ENCODE results near the gene GOLGA5. TPM values are rescaled to one million over a fixed set of nuclear protein-coding genes. Genes with fewer than 3 reads are reported as not detected.
A peak's percentile ranks its signal among the peaks of the same experiment; 100 is the strongest.
"Not testable (repeated sequence)": the region's sequence is repeated elsewhere in the genome, so short reads cannot be mapped to it uniquely, and the experiment has no call there.

Gene GOLGA5
- total RNA-seq, 1 donor from 2014 or later = 27.6 TPM

- H3K27me3 Mint-ChIP-seq = no peaks in the 10 kb centered on the region
- no peak overlapping the region for H3K27ac Mint-ChIP-seq
- no peaks in the 10 kb centered on the region for H3K36me3 Mint-ChIP-seq
- no peak overlapping the region for H3K4me3 Mint-ChIP-seq
- DNase-seq (ENCODE audit: extremely low spot score, unreplicated experiment) = no peak
- H3K4me1 Mint-ChIP-seq (ENCODE audit: unreplicated experiment) = no peaks in the 10 kb centered on the region
- no peaks in the 10 kb centered on the region for H3K9me3 Mint-ChIP-seq
- no peak for TF ChIP-seq CTCF (conservative IDR thresholded peaks at IDR 0.05)
Observed at GRCh38 chr14:92774572-92774971, 19.5 kb upstream of the GOLGA5 start.

- H3K36me3 Mint-ChIP-seq; DNase-seq (ENCODE audit: extremely low spot score, unreplicated experiment); H3K27ac Mint-ChIP-seq; H3K4me1 Mint-ChIP-seq (ENCODE audit: unreplicated experiment); H3K4me3 Mint-ChIP-seq; H3K27me3 Mint-ChIP-seq; H3K9me3 Mint-ChIP-seq: not testable (repeated sequence)
Observed at GRCh38 chr14:92775292-92775691, 18.8 kb upstream of the GOLGA5 start.

- H3K4me3 Mint-ChIP-seq; H3K27me3 Mint-ChIP-seq; H3K27ac Mint-ChIP-seq; DNase-seq (ENCODE audit: extremely low spot score, unreplicated experiment); H3K4me1 Mint-ChIP-seq (ENCODE audit: unreplicated experiment); H3K36me3 Mint-ChIP-seq; H3K9me3 Mint-ChIP-seq: not testable (repeated sequence)
Observed at GRCh38 chr14:92778868-92779565, 15.1 kb upstream of the GOLGA5 start.

GRCh38 chr14:92780444-92781232 is 13.5 kb upstream of the GOLGA5 start:
- no peak for TF ChIP-seq CTCF (conservative IDR thresholded peaks at IDR 0.05)
- no peaks in the 10 kb centered on the region for H3K36me3 Mint-ChIP-seq
- no peak overlapping the region for H3K4me3 Mint-ChIP-seq
- H3K27me3 Mint-ChIP-seq = no peaks in the 10 kb centered on the region
- no peak for DNase-seq (ENCODE audit: extremely low spot score, unreplicated experiment)
- H3K9me3 Mint-ChIP-seq = no peaks in the 10 kb centered on the region
- no peak overlapping the region for H3K27ac Mint-ChIP-seq
- H3K4me1 Mint-ChIP-seq (ENCODE audit: unreplicated experiment) = peaks cover 6% of the 10 kb centered on the region

- Mint-ChIP-seq H3K4me3 (no peak overlapping the region), H3K27ac (no peak overlapping the region), H3K27me3 (no peaks in the 10 kb centered on the region), H3K36me3 (no peaks in the 10 kb centered on the region), H3K4me1 (ENCODE audit: unreplicated experiment) (peaks cover 6% of the 10 kb centered on the region), H3K9me3 (no peaks in the 10 kb centered on the region)
- no peak for TF ChIP-seq CTCF (conservative IDR thresholded peaks at IDR 0.05)
- DNase-seq (ENCODE audit: extremely low spot score, unreplicated experiment) = no peak
Observed at GRCh38 chr14:92781350-92781749, 12.8 kb upstream of the GOLGA5 start.

- no peak overlapping the region for H3K27ac Mint-ChIP-seq
- DNase-seq (ENCODE audit: extremely low spot score, unreplicated experiment) = no peak
- no peaks in the 10 kb centered on the region for H3K9me3 Mint-ChIP-seq
- no peak overlapping the region for H3K4me3 Mint-ChIP-seq
- no peaks in the 10 kb centered on the region for H3K36me3 Mint-ChIP-seq
- H3K4me1 Mint-ChIP-seq (ENCODE audit: unreplicated experiment) = peaks cover 6% of the 10 kb centered on the region
- peak; percentile 76 for TF ChIP-seq CTCF (conservative IDR thresholded peaks at IDR 0.05)
- H3K27me3 Mint-ChIP-seq = no peaks in the 10 kb centered on the region
Observed at GRCh38 chr14:92783813-92784431, 10.2 kb upstream of the GOLGA5 start.
